ENCODE data around the gene USP44.

DNA sequence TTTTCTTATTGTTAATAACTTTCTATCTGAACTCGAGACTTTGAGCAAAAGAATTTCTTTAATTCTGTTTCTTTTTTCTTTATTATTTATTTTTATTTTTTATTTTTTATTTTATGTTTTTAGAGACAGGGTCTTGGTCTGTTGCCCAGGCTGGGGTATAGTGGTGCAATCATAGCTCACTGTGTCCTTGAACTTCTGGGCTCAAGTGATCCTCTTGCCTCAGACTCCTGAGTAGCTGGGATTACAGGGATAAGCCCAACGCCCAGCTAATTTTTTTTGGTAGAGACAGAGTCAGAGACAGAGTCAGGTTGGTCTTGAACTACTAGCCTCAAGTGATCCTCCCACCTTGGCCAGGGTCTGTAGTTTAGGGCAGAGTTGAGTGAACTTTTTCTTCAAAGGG is 58.8 kb downstream of the USP44 start:
- TF ChIP-seq, protein P1, sequence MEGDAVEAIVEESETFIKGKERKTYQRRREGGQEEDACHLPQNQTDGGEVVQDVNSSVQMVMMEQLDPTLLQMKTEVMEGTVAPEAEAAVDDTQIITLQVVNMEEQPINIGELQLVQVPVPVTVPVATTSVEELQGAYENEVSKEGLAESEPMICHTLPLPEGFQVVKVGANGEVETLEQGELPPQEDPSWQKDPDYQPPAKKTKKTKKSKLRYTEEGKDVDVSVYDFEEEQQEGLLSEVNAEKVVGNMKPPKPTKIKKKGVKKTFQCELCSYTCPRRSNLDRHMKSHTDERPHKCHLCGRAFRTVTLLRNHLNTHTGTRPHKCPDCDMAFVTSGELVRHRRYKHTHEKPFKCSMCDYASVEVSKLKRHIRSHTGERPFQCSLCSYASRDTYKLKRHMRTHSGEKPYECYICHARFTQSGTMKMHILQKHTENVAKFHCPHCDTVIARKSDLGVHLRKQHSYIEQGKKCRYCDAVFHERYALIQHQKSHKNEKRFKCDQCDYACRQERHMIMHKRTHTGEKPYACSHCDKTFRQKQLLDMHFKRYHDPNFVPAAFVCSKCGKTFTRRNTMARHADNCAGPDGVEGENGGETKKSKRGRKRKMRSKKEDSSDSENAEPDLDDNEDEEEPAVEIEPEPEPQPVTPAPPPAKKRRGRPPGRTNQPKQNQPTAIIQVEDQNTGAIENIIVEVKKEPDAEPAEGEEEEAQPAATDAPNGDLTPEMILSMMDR (IDR thresholded peaks at IDR 0.05) = no peak
- no peak for TF ChIP-seq POLR2A (IDR thresholded peaks at IDR 0.05)

Measured in heart left ventricle (tissue), 13 donors.